HEK293 (cell line): ENCODE data around the gene PPP2R2D.

Experiments used
- BCL11A ChIP-seq: fragments of 450-650 bp; formaldehyde crosslinking; IDR thresholded peaks from 2 replicates; pipeline ENCODE4 v1.5.1; 2016; ENCODE audit warnings: low read depth, missing biosample characterization, missing genetic modification characterization
- OVOL3 ChIP-seq: fragments of 450-650 bp; formaldehyde crosslinking; IDR thresholded peaks from 2 replicates; pipeline ENCODE4 v1.5.1; 2016; ENCODE audit warnings: missing biosample characterization, missing genetic modification characterization
- PBX3 ChIP-seq: sonication (generic); formaldehyde crosslinking; IDR thresholded peaks from 2 replicates; pipeline ENCODE4 v1.8.1; 2022; ENCODE audit warnings: mild to moderate bottlenecking, moderate library complexity, missing genetic modification reagents
- SCRT1 ChIP-seq: fragments of 450-650 bp; formaldehyde crosslinking; IDR thresholded peaks from 2 replicates; pipeline ENCODE4 v1.5.1; 2016; ENCODE audit warnings: missing biosample characterization, missing genetic modification characterization, borderline replicate concordance
- SETDB1 ChIP-seq: IDR thresholded peaks from one replicate; pipeline ENCODE4 v1.6.1; 2017; ENCODE audit warnings: mild to moderate bottlenecking, low read length, moderate library complexity, mixed read lengths; ENCODE audit not compliant: insufficient read length
- SP3 ChIP-seq: fragments of 450-650 bp; formaldehyde crosslinking; IDR thresholded peaks from 2 replicates; pipeline ENCODE4 v1.5.1; 2016; ENCODE audit warnings: missing biosample characterization, missing genetic modification characterization
- YY1 ChIP-seq: fragments of 450-650 bp; formaldehyde crosslinking; IDR thresholded peaks from 2 replicates; pipeline ENCODE4 v1.5.1; 2018; ENCODE audit warnings: missing biosample characterization, missing genetic modification characterization
- ZBTB17 ChIP-seq: fragments of 450-650 bp; formaldehyde crosslinking; IDR thresholded peaks from 2 replicates; pipeline ENCODE4 v1.5.1; 2016; ENCODE audit warnings: missing biosample characterization, missing genetic modification characterization
- ZBTB44 ChIP-seq: fragments of 450-650 bp; IDR thresholded peaks from 2 replicates; pipeline ENCODE4 v1.5.1; 2018; ENCODE audit warnings: missing biosample characterization, mild to moderate bottlenecking, missing genetic modification characterization
- ZIC2 ChIP-seq: fragments of 450-650 bp; formaldehyde crosslinking; IDR thresholded peaks from 2 replicates; pipeline ENCODE4 v1.5.1; 2016; ENCODE audit warnings: missing biosample characterization, missing genetic modification characterization
- ZNF138 ChIP-seq: fragments of 450-650 bp; formaldehyde crosslinking; IDR thresholded peaks from 2 replicates; pipeline ENCODE4 v1.5.1; 2016; ENCODE audit warnings: missing biosample characterization, missing genetic modification characterization, borderline replicate concordance
- ZNF169 ChIP-seq: fragments of 450-650 bp; formaldehyde crosslinking; IDR thresholded peaks from 2 replicates; pipeline ENCODE4 v1.5.1; 2016; ENCODE audit warnings: missing biosample characterization, missing genetic modification characterization
- ZNF23 ChIP-seq: fragments of 450-650 bp; formaldehyde crosslinking; IDR thresholded peaks from 2 replicates; pipeline ENCODE4 v1.5.1; 2016; ENCODE audit warnings: missing biosample characterization, missing genetic modification characterization, borderline replicate concordance
- ZNF26 ChIP-seq: fragments of 450-650 bp; formaldehyde crosslinking; IDR thresholded peaks from 2 replicates; pipeline ENCODE4 v1.5.1; 2016; ENCODE audit warnings: missing biosample characterization, missing genetic modification characterization
- ZNF341 ChIP-seq: fragments of 450-650 bp; formaldehyde crosslinking; IDR thresholded peaks from 2 replicates; pipeline ENCODE4; 2016; ENCODE audit warnings: low read depth, missing biosample characterization, missing genetic modification characterization
- ZNF362 ChIP-seq: fragments of 450-650 bp; formaldehyde crosslinking; IDR thresholded peaks from 2 replicates; pipeline ENCODE4 v1.5.1; 2016; ENCODE audit warnings: missing biosample characterization, missing genetic modification characterization
- ZNF571 ChIP-seq: fragments of 450-650 bp; formaldehyde crosslinking; IDR thresholded peaks from 2 replicates; pipeline ENCODE4 v1.5.0; 2017; ENCODE audit warnings: missing biosample characterization, missing genetic modification characterization
- ZNF701 ChIP-seq: fragments of 450-650 bp; formaldehyde crosslinking; IDR thresholded peaks from 2 replicates; pipeline ENCODE4 v1.5.1; 2016; ENCODE audit warnings: missing biosample characterization, missing genetic modification characterization
- ZNF704 ChIP-seq: fragments of 450-650 bp; formaldehyde crosslinking; IDR thresholded peaks from 2 replicates; pipeline ENCODE4 v1.5.1; 2016; ENCODE audit warnings: missing biosample characterization, missing genetic modification characterization
- ZNF777 ChIP-seq: fragments of 450-650 bp; formaldehyde crosslinking; IDR thresholded peaks from 2 replicates; pipeline ENCODE4 v1.5.1; 2017; ENCODE audit warnings: missing biosample characterization, missing genetic modification characterization, borderline replicate concordance
- ZNF830 ChIP-seq: fragments of 450-650 bp; IDR thresholded peaks from 2 replicates; pipeline ENCODE4 v1.5.0; 2018; ENCODE audit warnings: missing biosample characterization, missing genetic modification characterization, low read depth, mild to moderate bottlenecking, moderate library complexity
- TF ChIP-seq, protein P1 (sequence below): fragments of 450-650 bp; formaldehyde crosslinking; IDR thresholded peaks from 2 replicates; pipeline ENCODE4 v1.5.1; 2016; ENCODE audit warnings: missing biosample characterization, missing genetic modification characterization, borderline replicate concordance
- TF ChIP-seq, protein P2 (sequence below): fragments of 450-650 bp; formaldehyde crosslinking; IDR thresholded peaks from 2 replicates; pipeline ENCODE4 v1.5.1; 2016; ENCODE audit warnings: missing biosample characterization, missing genetic modification characterization
- TF ChIP-seq, protein P3 (sequence below): fragments of 450-650 bp; formaldehyde crosslinking; IDR thresholded peaks from 2 replicates; pipeline ENCODE4 v1.5.1; 2016; ENCODE audit warnings: missing biosample characterization, missing genetic modification characterization

The PPP2R2D gene

GRCh38 chr10:131900350-131901152, at the start of gene PPP2R2D (continued):
- 0 out of 2 replicates have a peak, but pooled peaks have one; percentile 22 for TF ChIP-seq ZBTB44 (tag by site-specific recombination)
- 0 out of 2 replicates have a peak, but pooled peaks have one; percentile 23 for TF ChIP-seq ZIC2 (tag by site-specific recombination)
- TF ChIP-seq ZNF341 = peak; percentile 75
- no peak for TF ChIP-seq SETDB1
- TF ChIP-seq, protein P1, sequence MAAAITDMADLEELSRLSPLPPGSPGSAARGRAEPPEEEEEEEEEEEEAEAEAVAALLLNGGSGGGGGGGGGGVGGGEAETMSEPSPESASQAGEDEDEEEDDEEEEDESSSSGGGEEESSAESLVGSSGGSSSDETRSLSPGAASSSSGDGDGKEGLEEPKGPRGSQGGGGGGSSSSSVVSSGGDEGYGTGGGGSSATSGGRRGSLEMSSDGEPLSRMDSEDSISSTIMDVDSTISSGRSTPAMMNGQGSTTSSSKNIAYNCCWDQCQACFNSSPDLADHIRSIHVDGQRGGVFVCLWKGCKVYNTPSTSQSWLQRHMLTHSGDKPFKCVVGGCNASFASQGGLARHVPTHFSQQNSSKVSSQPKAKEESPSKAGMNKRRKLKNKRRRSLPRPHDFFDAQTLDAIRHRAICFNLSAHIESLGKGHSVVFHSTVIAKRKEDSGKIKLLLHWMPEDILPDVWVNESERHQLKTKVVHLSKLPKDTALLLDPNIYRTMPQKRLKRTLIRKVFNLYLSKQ = no peak
- TF ChIP-seq OVOL3 (tag by site-specific recombination) = no peak
- no peak for TF ChIP-seq ZNF138 (tag by site-specific recombination)
- TF ChIP-seq ZNF362 (tag by site-specific recombination) = no peak
- TF ChIP-seq ZNF830 (tag by site-specific recombination) = no peak
- TF ChIP-seq, protein P2, sequence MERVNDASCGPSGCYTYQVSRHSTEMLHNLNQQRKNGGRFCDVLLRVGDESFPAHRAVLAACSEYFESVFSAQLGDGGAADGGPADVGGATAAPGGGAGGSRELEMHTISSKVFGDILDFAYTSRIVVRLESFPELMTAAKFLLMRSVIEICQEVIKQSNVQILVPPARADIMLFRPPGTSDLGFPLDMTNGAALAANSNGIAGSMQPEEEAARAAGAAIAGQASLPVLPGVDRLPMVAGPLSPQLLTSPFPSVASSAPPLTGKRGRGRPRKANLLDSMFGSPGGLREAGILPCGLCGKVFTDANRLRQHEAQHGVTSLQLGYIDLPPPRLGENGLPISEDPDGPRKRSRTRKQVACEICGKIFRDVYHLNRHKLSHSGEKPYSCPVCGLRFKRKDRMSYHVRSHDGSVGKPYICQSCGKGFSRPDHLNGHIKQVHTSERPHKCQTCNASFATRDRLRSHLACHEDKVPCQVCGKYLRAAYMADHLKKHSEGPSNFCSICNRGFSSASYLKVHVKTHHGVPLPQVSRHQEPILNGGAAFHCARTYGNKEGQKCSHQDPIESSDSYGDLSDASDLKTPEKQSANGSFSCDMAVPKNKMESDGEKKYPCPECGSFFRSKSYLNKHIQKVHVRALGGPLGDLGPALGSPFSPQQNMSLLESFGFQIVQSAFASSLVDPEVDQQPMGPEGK (tag by site-specific recombination) = peak; percentile 78
- TF ChIP-seq ZNF701 = no peak
- no peak for TF ChIP-seq ZNF169 (tag by site-specific recombination)
- TF ChIP-seq PBX3 = no peak
- no peak for TF ChIP-seq ZNF571
- TF ChIP-seq SCRT1 (tag by site-specific recombination) = no peak
- no peak for TF ChIP-seq ZNF26
- TF ChIP-seq SP3 (tag by site-specific recombination) = peak; percentile 95
- TF ChIP-seq YY1 (tag by site-specific recombination) = peak; percentile 53; the same call in 1 of the 2 replicates
- TF ChIP-seq ZNF704 (tag by site-specific recombination) = no peak
- TF ChIP-seq ZNF23 = no peak
- no peak for TF ChIP-seq BCL11A
- TF ChIP-seq, protein P3, sequence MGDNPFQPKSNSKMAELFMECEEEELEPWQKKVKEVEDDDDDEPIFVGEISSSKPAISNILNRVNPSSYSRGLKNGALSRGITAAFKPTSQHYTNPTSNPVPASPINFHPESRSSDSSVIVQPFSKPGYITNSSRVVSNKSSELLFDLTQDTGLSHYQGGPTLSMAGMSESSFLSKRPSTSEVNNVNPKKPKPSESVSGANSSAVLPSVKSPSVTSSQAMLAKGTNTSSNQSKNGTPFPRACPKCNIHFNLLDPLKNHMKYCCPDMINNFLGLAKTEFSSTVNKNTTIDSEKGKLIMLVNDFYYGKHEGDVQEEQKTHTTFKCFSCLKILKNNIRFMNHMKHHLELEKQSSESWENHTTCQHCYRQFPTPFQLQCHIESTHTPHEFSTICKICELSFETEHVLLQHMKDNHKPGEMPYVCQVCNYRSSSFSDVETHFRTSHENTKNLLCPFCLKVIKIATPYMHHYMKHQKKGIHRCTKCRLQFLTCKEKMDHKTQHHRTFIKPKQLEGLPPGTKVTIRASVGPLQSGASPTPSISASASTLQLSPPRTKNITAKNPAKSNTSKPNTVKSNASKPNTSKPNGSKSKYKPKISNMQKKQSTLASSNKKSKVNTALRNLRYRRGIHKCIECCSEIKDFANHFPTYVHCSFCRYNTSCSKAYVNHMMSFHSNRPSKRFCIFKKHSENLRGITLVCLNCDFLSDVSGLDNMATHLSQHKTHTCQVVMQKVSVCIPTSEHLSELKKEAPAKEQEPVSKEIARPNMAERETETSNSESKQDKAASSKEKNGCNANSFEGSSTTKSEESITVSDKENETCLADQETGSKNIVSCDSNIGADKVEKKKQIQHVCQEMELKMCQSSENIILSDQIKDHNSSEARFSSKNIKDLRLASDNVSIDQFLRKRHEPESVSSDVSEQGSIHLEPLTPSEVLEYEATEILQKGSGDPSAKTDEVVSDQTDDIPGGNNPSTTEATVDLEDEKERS (tag by site-specific recombination) = no peak
- no peak for TF ChIP-seq ZNF777
- 0 out of 2 replicates have a peak, but pooled peaks have one; percentile 25 for TF ChIP-seq ZBTB17 (tag by site-specific recombination)
